ENCODE measurements around the gene FBXW11.

- TF ChIP-seq CTCF (IDR thresholded peaks at IDR 0.05) = no peak
- TF ChIP-seq PBX3 (IDR thresholded peaks at IDR 0.05) = no peak
- no peak for TF ChIP-seq JUN (IDR thresholded peaks at IDR 0.05)
- TF ChIP-seq TFCP2L1 (CRISPR knock-in tag; IDR thresholded peaks at IDR 0.05) = no peak
- TF ChIP-seq CHD4 (IDR thresholded peaks at IDR 0.05; ENCODE audit: borderline replicate concordance) = no peak
- TF ChIP-seq MAZ (IDR thresholded peaks at IDR 0.05; ENCODE audit: borderline replicate concordance, low read depth, low read length) = no peak
- TF ChIP-seq SMC3 (IDR thresholded peaks at IDR 0.05) = no peak
Observed at GRCh38 chr5:171913987-171914273, 92.5 kb downstream of the FBXW11 start.
